Measurements from ENCODE around the gene CHST13.

The CHST13 gene

GRCh38 chr3:126488886-126489569, 34.9 kb upstream of the CHST13 start:
- no peak for DNase-seq

GRCh38 chr3:126490619-126491018, 33.3 kb upstream of the CHST13 start:
- no peak for DNase-seq

- no peak for DNase-seq
Observed at GRCh38 chr3:126491221-126492013, 32.5 kb upstream of the CHST13 start.

DNA sequence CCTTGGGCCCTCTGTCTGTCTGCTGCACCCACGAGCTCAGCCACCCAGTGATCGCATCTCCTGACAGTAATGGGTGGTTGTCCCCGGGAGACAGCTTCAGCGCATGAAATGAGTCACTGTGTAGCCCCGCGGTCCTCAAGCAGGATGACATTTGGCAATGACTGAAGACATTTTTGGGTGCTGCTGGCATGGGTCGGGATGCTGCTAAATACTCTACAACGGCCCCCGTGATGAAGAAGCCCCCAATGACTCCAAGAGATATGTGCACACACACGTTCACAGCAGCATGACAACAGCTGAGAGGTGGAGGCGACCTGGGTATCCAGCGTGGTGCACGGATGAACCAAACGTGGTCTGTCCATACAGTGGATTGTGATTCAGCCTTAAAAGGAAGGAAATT, 30.9 kb upstream of the CHST13 start:
- DNase-seq: no peak

DNA sequence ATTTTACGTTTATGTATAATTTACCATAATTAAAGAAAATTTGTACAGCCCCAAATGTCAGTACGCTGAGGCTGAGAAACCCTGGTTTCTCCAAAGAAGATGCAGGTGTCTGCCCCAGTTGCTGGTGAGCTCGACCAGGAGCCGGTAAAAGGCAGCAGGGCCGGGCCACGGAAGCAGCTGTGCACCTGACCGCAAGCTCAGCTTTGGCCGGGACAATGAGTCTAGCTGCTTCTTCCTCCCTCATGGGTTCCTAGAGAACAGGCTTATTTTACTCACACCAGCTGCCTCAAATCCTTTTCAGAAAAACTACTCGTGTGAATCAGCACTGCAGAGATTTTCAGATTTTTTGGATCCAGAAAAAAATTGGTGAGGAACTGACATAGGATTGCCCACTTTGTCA, 30.2 kb upstream of the CHST13 start:
- DNase-seq: no peak

DNA sequence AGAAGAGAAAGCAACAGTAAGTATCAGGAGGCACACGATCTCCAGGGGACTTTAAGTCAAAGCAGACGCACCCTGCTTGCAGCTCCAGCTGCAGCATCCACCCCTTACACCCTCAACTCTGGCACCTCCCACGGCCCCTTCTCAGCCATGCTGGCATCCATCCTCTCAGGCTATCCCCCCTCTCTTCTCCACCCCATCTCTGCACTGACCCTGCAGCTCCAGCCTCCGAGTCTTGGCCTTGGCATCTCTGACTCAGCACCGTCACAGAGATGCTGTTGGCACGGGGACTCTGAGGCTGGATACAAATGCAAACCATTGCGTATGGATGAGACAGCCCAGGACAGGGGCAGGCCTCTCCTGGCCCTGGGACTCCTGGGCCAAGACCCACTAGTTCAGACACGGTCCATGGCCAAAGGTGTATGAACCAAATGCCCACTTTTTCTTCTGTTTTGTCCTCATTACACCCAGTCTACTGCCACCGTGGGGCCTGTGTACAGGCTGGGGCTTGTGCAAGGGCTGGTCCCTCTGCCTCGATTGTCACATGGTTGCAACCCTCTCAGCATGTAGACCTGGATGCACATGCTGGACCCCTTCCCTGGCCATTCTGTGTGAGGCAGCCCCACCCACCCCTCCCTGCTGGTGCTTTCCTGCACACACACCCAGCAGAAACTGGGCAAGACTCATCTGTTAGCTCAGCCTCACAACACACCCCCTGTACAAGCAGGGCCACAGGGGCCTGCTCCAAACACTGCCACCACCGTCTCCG, 29.6 kb upstream of the CHST13 start:
- DNase-seq: no peak

DNA sequence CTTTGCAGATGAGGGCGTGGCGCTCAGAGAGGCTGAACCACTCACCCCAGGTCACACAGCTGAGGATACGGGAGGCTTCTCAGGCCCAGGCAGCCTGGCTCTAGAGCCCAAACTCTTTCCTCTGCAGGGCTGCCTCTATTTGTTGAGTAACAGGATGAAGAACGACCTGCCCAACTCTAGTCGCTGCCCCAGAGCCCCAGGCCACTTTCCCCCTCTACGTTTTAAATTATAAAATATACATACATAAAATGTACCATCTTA, 29.1 kb upstream of the CHST13 start:
- DNase-seq: no peak

DNA sequence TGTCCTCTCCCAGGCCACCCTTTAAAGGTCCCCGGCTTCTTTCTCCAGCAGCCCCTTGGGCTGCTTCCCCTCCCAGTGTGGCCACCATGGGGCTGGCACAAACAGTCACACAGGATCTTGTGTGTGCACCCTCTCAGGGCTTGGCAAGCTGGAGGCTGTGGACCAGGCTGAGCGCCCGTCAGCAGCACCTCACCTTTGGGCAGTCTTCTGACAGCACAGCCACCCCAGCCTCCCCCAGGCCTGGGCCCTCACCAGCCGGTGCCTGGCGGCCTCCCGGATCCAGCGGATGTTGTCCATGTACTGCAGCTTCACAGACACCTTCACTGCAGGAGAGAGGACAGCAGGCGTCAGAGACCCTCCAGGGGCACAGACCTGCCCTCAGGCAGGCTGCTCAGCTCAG, 28.2 kb upstream of the CHST13 start:
- DNase-seq: no peak

GRCh38 chr3:126496894-126497850, 26.8 kb upstream of the CHST13 start:
- no peak for DNase-seq

DNA sequence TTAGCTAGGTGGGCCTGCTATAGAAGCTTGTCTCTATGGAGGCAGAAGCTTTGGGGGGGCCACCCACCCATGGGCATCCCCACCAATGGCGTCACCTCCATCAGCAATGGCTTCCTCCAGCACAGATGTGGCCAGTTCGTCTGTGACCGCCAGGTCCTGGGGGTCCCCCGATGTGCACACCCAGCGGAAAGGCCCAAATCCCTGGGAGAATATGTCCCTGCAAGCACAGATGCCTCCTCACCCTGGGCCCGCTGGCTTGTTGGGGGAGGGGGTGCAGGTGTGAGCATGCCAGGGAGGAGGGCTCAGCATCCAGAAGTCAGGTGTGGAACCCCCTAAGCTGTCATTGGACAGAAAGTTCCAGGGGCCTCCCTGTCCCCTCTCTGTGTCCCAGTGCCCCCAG, 26.0 kb upstream of the CHST13 start:
- DNase-seq: no peak

- DNase-seq: no peak
Observed at GRCh38 chr3:126498461-126498860, 25.5 kb upstream of the CHST13 start.

GRCh38 chr3:126498929-126499328, 25.0 kb upstream of the CHST13 start:
- no peak for DNase-seq

DNA sequence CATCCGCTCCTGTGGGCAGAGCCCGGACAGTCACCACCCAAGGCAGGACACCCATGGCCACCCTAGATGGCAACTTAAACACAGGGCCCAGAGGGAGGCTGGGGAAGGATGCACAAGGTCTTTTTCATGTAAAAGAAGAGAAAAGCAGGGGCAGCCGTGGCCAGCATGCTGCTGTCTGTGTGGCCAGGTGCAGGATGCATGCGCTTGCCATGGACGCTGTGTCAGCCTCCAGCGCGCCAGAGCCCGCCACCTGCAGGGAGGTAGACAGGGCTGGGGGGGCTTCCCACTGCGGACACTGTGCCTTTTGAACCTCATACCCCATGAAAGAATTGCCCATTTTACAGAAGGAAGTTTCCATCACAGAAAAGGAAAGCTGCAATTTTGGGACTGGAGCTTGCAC, 24.6 kb upstream of the CHST13 start:
- no peak for DNase-seq

DNA sequence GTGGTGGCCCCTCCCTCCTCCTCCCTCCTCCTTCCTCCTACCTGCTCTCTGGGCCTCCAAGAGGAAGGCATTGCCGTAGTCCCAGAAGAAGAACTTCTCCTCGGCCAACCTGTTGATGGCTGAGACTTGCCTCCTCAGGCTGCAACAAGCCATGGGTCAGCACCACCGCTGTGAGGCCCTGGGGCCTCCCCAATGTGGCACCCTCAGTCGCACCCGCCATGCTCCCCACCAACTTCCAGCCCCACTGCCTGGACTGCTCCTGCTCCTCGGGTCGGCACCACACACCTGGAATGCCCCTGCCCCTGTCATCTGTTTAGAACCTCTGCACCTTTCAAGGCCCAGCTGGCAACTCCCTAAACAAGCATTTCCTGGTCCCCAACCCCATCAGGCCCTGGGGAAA, 23.9 kb upstream of the CHST13 start:
- DNase-seq: no peak

DNA sequence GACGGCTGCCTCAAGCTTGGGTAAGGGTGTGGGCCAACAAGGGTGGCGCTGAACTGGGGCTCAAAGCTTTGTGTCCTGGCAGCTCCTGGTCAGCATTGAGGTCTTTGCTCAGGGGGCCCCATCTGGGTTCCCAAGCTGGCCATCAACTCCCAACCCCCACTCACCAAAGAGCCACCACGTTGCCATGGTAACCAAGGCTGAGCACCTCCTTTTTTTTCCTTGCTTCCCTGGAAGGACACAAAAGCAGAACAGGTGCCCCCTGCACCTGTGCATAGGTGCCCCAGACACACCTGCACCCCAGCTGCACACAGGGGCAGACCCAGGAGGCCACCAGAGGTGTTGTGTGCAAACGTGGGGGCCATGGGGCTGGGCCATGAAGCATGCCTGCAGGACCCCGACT, 22.9 kb upstream of the CHST13 start:
- DNase-seq: no peak

- no peak for DNase-seq
Observed at GRCh38 chr3:126501736-126502135, 22.2 kb upstream of the CHST13 start.

- DNase-seq: no peak
Observed at GRCh38 chr3:126502656-126503055, 21.3 kb upstream of the CHST13 start.

DNA sequence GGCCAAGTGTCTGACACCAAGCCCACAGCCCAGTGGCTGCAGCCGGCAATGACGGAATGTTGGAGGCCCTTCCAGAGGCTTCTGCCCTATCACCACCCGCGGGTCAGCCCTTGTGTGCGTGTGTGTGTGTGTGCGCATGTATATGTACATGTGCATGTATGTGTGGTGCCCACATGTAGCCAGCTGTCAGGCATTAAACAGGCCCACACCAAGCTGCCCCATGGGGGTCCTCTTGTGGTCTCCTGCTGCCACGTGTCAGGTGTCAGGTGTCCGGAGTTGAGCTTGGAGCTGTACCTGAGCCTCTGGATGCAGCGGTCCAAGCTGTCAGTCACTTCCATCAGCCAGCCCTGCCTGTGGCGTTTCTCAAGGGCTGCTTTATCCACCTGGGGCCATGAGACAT, 20.3 kb upstream of the CHST13 start:
- DNase-seq: no peak

- DNase-seq: no peak
Observed at GRCh38 chr3:126507886-126508285, 16.1 kb upstream of the CHST13 start.

- DNase-seq: no peak
Observed at GRCh38 chr3:126508564-126508964, 15.4 kb upstream of the CHST13 start.

GRCh38 chr3:126509597-126510307, 14.2 kb upstream of the CHST13 start:
- DNase-seq: no peak

DNA sequence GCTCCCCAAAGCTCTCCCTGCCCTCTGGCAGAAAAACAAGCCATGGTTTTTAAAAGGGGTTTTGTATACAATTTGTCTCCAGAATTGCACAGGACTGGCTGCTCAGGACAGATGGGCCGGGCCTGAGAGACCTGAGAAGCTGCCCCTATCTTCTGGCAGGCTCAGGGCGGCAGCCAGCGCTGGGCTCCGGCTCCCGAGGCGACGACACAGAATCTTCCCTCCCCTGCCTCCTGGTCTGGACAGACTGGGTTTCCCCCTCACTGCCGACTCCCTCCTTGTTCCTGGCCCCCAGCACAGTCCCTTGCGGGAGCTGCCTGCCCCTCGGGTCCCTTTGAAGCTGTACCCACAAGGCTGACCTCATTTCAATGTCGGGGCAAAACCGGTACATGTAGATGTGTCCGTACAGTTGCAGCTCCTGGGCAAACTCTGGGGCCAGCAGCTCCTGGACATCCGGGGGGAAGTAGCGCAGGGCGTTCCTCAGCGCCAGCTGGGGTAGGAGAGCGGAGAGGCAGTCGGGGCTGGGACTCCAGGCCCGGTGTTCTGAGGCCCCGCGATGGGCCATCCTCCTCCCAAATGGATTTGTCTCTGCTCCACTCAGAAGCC, 13.5 kb upstream of the CHST13 start:
- DNase-seq: no peak
